ENCODE data around the gene RBM47. TPM values are rescaled to one million over a fixed set of nuclear protein-coding genes. Genes with fewer than 3 reads are reported as not detected.
"Not testable (repeated sequence)": the region's sequence is repeated elsewhere in the genome, so short reads cannot be mapped to it uniquely, and the experiment has no call there.

The RBM47 gene
- total RNA-seq, 1 donor from 2014 or later = 0.37 TPM

DNA sequence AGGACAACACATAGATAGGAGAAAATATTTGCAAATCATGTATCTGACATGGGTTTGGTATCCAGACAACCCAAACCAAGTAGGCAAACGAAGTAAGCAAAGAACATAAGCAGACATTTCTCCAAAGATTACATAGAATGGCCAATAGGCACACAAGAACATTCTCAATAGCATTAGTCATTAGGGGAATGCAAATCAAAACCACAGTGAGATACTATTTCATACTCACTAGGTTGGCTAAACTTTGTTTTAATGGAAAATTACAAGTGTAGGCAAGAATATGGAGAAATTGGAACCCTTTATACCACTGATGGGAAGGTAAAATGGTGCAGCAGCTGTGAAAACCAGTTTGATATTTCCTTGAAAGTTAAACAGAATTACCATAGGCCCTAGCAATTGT is 219.8 kb downstream of the RBM47 start:
- H3K27ac Mint-ChIP-seq (ENCODE audit: unreplicated experiment) = no peak overlapping the region
- H3K36me3 Mint-ChIP-seq (ENCODE audit: low read depth) = peaks cover 10% of the 10 kb centered on the region
- H3K4me1 Mint-ChIP-seq = no peaks in the 10 kb centered on the region
- H3K9me3 Mint-ChIP-seq = peaks cover 11% of the 10 kb centered on the region
- no peaks in the 10 kb centered on the region for H3K27me3 Mint-ChIP-seq (ENCODE audit: low read depth)
- H3K4me3 Mint-ChIP-seq = no peak overlapping the region
- no peak for DNase-seq (ENCODE audit: low read depth, low spot score)
- TF ChIP-seq CTCF (conservative IDR thresholded peaks at IDR 0.05) = no peak

- H3K4me1 Mint-ChIP-seq; H3K27me3 Mint-ChIP-seq (ENCODE audit: low read depth); H3K4me3 Mint-ChIP-seq: not testable (repeated sequence)
These were observed 222.2 kb downstream of the RBM47 start for GRCh38 chr4:40407468-40407867.

GRCh38 chr4:40406340-40406739 is 223.3 kb downstream of the RBM47 start:
- H3K9me3 Mint-ChIP-seq = peaks cover 11% of the 10 kb centered on the region
- TF ChIP-seq CTCF (conservative IDR thresholded peaks at IDR 0.05) = no peak
- H3K36me3 Mint-ChIP-seq (ENCODE audit: low read depth) = peaks cover 10% of the 10 kb centered on the region
- H3K4me3 Mint-ChIP-seq = no peak overlapping the region
- no peaks in the 10 kb centered on the region for H3K27me3 Mint-ChIP-seq (ENCODE audit: low read depth)
- no peaks in the 10 kb centered on the region for H3K4me1 Mint-ChIP-seq
- no peak for DNase-seq (ENCODE audit: low read depth, low spot score)
- H3K27ac Mint-ChIP-seq (ENCODE audit: unreplicated experiment) = no peak overlapping the region

More at GRCh38 chr4:40407468-40407867, 222.2 kb downstream of the RBM47 start:
- not testable (repeated sequence) for DNase-seq (ENCODE audit: low read depth, low spot score); H3K27ac Mint-ChIP-seq (ENCODE audit: unreplicated experiment); H3K36me3 Mint-ChIP-seq (ENCODE audit: low read depth)
- peaks cover 11% of the 10 kb centered on the region for H3K9me3 Mint-ChIP-seq

GRCh38 chr4:40405193-40405592 is 224.5 kb downstream of the RBM47 start:
- Mint-ChIP-seq H3K4me3 (no peak overlapping the region), H3K27me3 (ENCODE audit: low read depth) (no peaks in the 10 kb centered on the region), H3K9me3 (peaks cover 11% of the 10 kb centered on the region), H3K36me3 (ENCODE audit: low read depth) (peaks cover 10% of the 10 kb centered on the region), H3K4me1 (no peaks in the 10 kb centered on the region), H3K27ac (ENCODE audit: unreplicated experiment) (no peak overlapping the region)
- no peak for DNase-seq (ENCODE audit: low read depth, low spot score)
- TF ChIP-seq CTCF (conservative IDR thresholded peaks at IDR 0.05) = no peak

- Mint-ChIP-seq H3K27me3 (ENCODE audit: low read depth) (no peaks in the 10 kb centered on the region), H3K4me3 (no peak overlapping the region), H3K9me3 (peaks cover 11% of the 10 kb centered on the region), H3K4me1 (no peaks in the 10 kb centered on the region), H3K27ac (ENCODE audit: unreplicated experiment) (no peak overlapping the region), H3K36me3 (ENCODE audit: low read depth) (peaks cover 10% of the 10 kb centered on the region)
- no peak for DNase-seq (ENCODE audit: low read depth, low spot score)
- no peak for TF ChIP-seq CTCF (conservative IDR thresholded peaks at IDR 0.05)
These were observed 226.6 kb downstream of the RBM47 start for GRCh38 chr4:40403081-40403480.

DNA sequence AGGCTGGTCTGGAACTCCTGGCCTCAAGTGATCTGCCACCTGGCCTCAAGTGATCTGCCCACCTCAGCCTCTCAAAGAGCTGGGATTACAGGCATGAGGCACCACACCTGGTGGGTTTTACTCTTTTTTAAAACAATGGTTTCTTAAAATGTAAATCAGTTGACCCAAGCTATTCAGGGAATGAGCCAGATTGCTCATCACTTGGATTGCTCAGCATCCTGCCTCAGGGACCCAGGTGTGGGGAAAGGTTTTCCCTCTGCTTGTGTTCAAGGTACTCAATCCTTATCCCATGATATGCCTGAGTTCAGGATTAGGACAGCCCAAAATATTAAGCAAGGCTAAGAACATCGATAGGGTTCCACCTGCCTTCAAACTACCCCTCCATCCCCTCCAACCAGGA is 227.1 kb downstream of the RBM47 start:
- Mint-ChIP-seq H3K4me3 (no peak overlapping the region), H3K9me3 (peaks cover 7% of the 10 kb centered on the region), H3K36me3 (ENCODE audit: low read depth) (peaks cover 6% of the 10 kb centered on the region), H3K27me3 (ENCODE audit: low read depth) (no peaks in the 10 kb centered on the region), H3K27ac (ENCODE audit: unreplicated experiment) (no peak overlapping the region), H3K4me1 (no peaks in the 10 kb centered on the region)
- TF ChIP-seq CTCF (conservative IDR thresholded peaks at IDR 0.05) = no peak
- no peak for DNase-seq (ENCODE audit: low read depth, low spot score)
